Measurements from ENCODE around the gene UNC93B1. TPM values are rescaled to one million over a fixed set of nuclear protein-coding genes. Genes with fewer than 3 reads are reported as not detected.

Gene UNC93B1
- total RNA-seq, 1 experiment from 2014 or later: 1.4 TPM

- Histone ChIP-seq H3K4me1 (ENCODE audit: insufficient read depth, low read length, poor library complexity, severe bottlenecking) (peaks cover 13% of the 10 kb centered on the region), H3K27ac (ENCODE audit: low read depth, low read length, poor library complexity, severe bottlenecking) (no peak overlapping the region), H3K27me3 (replicated peaks; ENCODE audit: insufficient read depth, low read depth, low read length, poor library complexity) (no peaks in the 10 kb centered on the region), H3K4me3 (ENCODE audit: low read depth, low read length, poor library complexity, severe bottlenecking) (no peak overlapping the region), H3K9me3 (ENCODE audit: low read depth, low read length, poor library complexity, severe bottlenecking) (no peaks in the 10 kb centered on the region), H3K36me3 (ENCODE audit: insufficient read depth, low read length, poor library complexity, severe bottlenecking) (peaks cover 21% of the 10 kb centered on the region)
- TF ChIP-seq EZH2 (IDR thresholded peaks at IDR 0.05; ENCODE audit: borderline replicate concordance, low read depth, low read length, poor library complexity, severe bottlenecking): no peak
- TF ChIP-seq CTCF (conservative IDR thresholded peaks at IDR 0.05; ENCODE audit: low read depth, low read length): no peak
- ChIA-PET POLR2A (ENCODE audit: low non-redundant PET) (no interaction called here), CTCF (no interaction called here)
- intact Hi-C loops (cut with micrococcal nuclease; ENCODE audit: unreplicated experiment): loop anchor here (10.0 kb wide), 1 partner anchor 171 kb away; no protein-coding TSS in a partner anchor
- no peak for DNase-seq (ENCODE audit: low spot score)
- BruUV-seq (replicated peaks): no TSS peak
Measured at GRCh38 chr11:68033708-68034045, 29.8 kb upstream of the UNC93B1 start.

DNA sequence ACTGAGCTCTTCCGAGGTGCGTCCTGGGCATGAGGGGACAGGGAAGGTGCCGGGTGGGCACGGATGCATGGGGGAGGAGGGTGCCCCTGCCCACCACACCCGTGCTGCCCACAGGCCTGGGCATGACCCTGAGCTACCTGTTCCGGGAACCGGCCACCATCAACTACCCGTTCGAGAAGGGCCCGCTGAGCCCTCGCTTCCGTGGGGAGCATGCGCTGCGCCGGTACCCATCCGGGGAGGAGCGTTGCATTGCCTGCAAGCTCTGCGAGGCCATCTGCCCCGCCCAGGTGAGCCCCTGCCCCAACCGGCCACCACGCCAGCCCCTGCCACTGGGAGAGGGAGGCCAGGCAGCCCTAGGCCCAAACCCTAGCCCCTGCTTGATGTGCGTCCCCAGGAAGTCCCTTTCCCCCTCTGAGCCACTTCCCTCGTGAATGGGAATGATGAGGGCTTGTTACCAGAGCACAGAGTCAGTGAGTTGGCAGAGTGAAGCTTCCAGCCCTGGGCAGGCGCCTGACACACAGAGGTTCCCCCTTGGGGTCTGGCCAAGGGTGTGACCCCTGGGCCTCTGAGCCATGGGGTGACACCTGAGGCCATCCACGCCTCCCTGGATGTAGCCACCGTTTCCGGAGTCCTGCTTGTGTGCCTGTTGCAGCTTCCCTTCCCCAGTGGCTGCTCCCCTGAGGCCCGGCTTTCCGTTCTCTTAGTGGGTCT, 29.3 kb upstream of the UNC93B1 start:
- ChIA-PET CTCF (no interaction called here), POLR2A (ENCODE audit: low non-redundant PET) (no interaction called here)
- Histone ChIP-seq H3K9me3 (ENCODE audit: low read depth, low read length, poor library complexity, severe bottlenecking) (no peaks in the 10 kb centered on the region), H3K4me1 (ENCODE audit: insufficient read depth, low read length, poor library complexity, severe bottlenecking) (peaks cover 8% of the 10 kb centered on the region), H3K27me3 (replicated peaks; ENCODE audit: insufficient read depth, low read depth, low read length, poor library complexity) (no peaks in the 10 kb centered on the region), H3K4me3 (ENCODE audit: low read depth, low read length, poor library complexity, severe bottlenecking) (no peak overlapping the region), H3K36me3 (ENCODE audit: insufficient read depth, low read length, poor library complexity, severe bottlenecking) (peaks cover 21% of the 10 kb centered on the region), H3K27ac (ENCODE audit: low read depth, low read length, poor library complexity, severe bottlenecking) (no peak overlapping the region)
- no TSS peak for BruUV-seq (replicated peaks)
- intact Hi-C loops (cut with micrococcal nuclease; ENCODE audit: unreplicated experiment): loop anchor here (10.0 kb wide), 1 partner anchor 172 kb away; no protein-coding TSS in a partner anchor
- no peak for DNase-seq (ENCODE audit: low spot score)
- TF ChIP-seq CTCF (conservative IDR thresholded peaks at IDR 0.05; ENCODE audit: low read depth, low read length): no peak
- TF ChIP-seq EZH2 (IDR thresholded peaks at IDR 0.05; ENCODE audit: borderline replicate concordance, low read depth, low read length, poor library complexity, severe bottlenecking): no peak

GRCh38 chr11:68032003-68032402, 28.1 kb upstream of the UNC93B1 start:
- POLR2A ChIA-PET (ENCODE audit: low non-redundant PET): no interaction called here
- H3K27ac ChIP-seq (ENCODE audit: low read depth, low read length, poor library complexity, severe bottlenecking): peak overlapping the region; percentile 88

More at GRCh38 chr11:68032003-68032402, 28.1 kb upstream of the UNC93B1 start:
- DNase-seq (ENCODE audit: low spot score): no peak
- no TSS peak for BruUV-seq (replicated peaks)
- H3K4me3 ChIP-seq (ENCODE audit: low read depth, low read length, poor library complexity, severe bottlenecking): peak overlapping the region; percentile 76
- H3K36me3 ChIP-seq (ENCODE audit: insufficient read depth, low read length, poor library complexity, severe bottlenecking): peaks cover 21% of the 10 kb centered on the region
- peaks cover 8% of the 10 kb centered on the region for H3K4me1 ChIP-seq (ENCODE audit: insufficient read depth, low read length, poor library complexity, severe bottlenecking)
- CTCF ChIA-PET: no interaction called here
- H3K9me3 ChIP-seq (ENCODE audit: low read depth, low read length, poor library complexity, severe bottlenecking): no peaks in the 10 kb centered on the region
- intact Hi-C loops (cut with micrococcal nuclease; ENCODE audit: unreplicated experiment): loop anchor here (10.0 kb wide), 1 partner anchor 173 kb away; no protein-coding TSS in a partner anchor
- H3K27me3 ChIP-seq (replicated peaks; ENCODE audit: insufficient read depth, low read depth, low read length, poor library complexity): no peaks in the 10 kb centered on the region
- no peak for TF ChIP-seq EZH2 (IDR thresholded peaks at IDR 0.05; ENCODE audit: borderline replicate concordance, low read depth, low read length, poor library complexity, severe bottlenecking)
- no peak for TF ChIP-seq CTCF (conservative IDR thresholded peaks at IDR 0.05; ENCODE audit: low read depth, low read length)
